Myometrial cell (primary cell): ENCODE data around the gene TMEM131. TPM values are rescaled to one million over a fixed set of nuclear protein-coding genes. Genes with fewer than 3 reads are reported as not detected.

Experiments
- total RNA-seq: library from RNA; depleted of rRNA; stranded (reverse); fragments of >200 nt; gene quantifications from 2 replicates; pipeline ENCODE4 v1.2.3, GENCODE V29; 2015

Gene TMEM131, protein sequence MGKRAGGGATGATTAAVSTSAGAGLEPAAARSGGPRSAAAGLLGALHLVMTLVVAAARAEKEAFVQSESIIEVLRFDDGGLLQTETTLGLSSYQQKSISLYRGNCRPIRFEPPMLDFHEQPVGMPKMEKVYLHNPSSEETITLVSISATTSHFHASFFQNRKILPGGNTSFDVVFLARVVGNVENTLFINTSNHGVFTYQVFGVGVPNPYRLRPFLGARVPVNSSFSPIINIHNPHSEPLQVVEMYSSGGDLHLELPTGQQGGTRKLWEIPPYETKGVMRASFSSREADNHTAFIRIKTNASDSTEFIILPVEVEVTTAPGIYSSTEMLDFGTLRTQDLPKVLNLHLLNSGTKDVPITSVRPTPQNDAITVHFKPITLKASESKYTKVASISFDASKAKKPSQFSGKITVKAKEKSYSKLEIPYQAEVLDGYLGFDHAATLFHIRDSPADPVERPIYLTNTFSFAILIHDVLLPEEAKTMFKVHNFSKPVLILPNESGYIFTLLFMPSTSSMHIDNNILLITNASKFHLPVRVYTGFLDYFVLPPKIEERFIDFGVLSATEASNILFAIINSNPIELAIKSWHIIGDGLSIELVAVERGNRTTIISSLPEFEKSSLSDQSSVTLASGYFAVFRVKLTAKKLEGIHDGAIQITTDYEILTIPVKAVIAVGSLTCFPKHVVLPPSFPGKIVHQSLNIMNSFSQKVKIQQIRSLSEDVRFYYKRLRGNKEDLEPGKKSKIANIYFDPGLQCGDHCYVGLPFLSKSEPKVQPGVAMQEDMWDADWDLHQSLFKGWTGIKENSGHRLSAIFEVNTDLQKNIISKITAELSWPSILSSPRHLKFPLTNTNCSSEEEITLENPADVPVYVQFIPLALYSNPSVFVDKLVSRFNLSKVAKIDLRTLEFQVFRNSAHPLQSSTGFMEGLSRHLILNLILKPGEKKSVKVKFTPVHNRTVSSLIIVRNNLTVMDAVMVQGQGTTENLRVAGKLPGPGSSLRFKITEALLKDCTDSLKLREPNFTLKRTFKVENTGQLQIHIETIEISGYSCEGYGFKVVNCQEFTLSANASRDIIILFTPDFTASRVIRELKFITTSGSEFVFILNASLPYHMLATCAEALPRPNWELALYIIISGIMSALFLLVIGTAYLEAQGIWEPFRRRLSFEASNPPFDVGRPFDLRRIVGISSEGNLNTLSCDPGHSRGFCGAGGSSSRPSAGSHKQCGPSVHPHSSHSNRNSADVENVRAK (N-terminal part only)
- 10.4 and 16.7 TPM in 2 replicates for total RNA-seq

DNA sequence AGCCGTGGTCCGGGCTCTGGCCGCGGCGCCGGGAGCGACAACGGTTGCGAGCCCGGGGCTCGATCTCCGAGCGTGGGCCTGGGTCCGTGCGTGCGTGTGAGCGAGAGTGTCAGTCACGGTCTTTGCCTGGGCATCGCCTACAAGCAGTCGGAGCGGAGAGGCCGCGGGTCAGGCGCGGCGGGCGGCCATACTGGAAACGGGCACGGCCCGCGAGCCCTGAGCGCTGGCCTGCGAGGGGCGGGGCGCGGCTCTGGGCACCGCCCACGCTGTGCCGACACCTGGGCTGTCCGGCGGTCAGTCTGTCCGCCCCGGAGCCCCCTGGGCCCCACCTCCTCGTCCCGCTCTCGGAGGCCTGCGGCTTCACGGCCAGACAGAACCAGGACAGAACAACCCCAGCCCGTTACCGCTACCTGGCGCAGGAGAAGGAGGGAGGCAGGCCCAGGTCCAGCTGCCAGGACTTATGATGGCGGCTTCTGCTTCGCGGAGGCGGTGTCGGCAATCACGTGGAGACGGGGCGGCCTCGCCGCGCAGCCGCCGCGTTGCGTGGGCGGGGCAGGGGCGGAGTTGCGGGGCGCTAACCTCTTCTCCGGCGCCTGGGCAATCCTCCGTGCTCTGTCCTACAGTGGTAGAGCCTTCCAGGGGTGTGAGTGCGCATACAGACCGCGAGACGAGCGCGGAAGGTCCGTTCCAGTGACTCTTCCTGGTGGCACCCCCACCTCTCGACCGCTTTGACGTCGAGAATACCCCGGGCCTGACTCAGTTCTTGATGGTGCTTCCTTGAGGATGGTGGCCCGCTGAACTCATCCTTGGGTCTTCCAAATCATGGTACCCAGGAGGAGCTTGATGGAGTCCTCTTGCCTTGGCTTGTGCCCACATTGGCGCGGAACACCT is at the start of gene TMEM131:
TMEM131 (minus strand) TSS at position 215 of the 891 bp plus-strand sequence. CDS start 286 bp downstream, outside the sequence.

DNA sequence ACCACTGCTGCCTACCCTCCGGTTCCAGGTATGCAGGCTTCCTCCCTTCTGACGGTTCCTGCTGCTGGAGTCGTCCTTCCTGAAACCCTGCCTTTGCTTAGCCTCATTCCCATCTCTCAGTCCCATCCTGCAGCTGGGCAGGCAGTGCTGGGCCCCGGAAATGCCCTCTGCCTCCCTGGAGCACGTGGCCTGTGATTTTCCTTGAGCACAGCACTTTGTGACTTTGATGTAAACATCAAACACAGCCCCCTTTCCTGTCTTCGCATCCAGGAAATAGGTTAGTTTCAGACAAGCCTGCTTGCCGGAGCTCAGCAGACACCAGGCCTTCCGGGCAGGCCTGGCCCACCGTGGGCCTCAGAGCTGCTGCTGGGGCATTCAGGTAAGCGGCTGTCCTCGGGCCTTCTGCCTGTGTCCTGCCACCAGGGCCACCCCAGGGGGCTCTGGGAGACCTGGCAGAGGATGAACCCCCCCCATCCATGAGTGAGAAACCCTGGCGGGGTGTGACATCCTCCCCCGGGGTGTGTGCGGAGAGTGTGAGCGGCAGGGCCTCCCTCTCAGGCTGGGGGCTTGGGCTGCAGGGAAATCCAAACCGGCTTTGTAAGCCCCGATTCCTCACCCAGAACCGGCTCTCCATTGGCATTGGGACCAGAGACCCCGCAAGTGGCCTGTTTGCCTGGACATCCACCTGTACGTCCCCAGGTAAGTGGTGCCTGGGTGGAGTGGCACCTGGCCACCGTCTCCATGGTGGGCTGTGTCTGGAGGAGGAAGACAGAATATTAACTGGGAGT is 282.3 kb downstream of the TMEM131 start, which contains the start of gene ZAP70:
ZAP70 (plus strand) TSS at position 281 of the 788 bp plus-strand sequence. CDS start 10,461 bp downstream, outside the sequence.

Other genes starting within 250 kb of the TMEM131 start
- gene VWA3B, start 91.2 kb upstream of the TMEM131 start, total RNA-seq = not detected in 2 replicates